ENCODE measurements around the gene CHIA.
"Not testable (repeated sequence)": the region's sequence is repeated elsewhere in the genome, so short reads cannot be mapped to it uniquely, and the experiment has no call there.

CHIA gene

GRCh38 chr1:111334169-111334568 is 43.5 kb downstream of the CHIA start:
- peak; percentile 58 for DNase-seq (ENCODE audit: low read depth)
- TF ChIP-seq, protein P1, sequence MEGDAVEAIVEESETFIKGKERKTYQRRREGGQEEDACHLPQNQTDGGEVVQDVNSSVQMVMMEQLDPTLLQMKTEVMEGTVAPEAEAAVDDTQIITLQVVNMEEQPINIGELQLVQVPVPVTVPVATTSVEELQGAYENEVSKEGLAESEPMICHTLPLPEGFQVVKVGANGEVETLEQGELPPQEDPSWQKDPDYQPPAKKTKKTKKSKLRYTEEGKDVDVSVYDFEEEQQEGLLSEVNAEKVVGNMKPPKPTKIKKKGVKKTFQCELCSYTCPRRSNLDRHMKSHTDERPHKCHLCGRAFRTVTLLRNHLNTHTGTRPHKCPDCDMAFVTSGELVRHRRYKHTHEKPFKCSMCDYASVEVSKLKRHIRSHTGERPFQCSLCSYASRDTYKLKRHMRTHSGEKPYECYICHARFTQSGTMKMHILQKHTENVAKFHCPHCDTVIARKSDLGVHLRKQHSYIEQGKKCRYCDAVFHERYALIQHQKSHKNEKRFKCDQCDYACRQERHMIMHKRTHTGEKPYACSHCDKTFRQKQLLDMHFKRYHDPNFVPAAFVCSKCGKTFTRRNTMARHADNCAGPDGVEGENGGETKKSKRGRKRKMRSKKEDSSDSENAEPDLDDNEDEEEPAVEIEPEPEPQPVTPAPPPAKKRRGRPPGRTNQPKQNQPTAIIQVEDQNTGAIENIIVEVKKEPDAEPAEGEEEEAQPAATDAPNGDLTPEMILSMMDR (conservative IDR thresholded peaks at IDR 0.05; ENCODE audit: control insufficient read depth, insufficient read depth, low read depth, low read length): peak; percentile 62
- no peak overlapping the region for H3K4me3 ChIP-seq (ENCODE audit: control insufficient read depth, low read depth, low read length)

GRCh38 chr1:111335214-111335877 is 44.7 kb downstream of the CHIA start:
- H3K4me3 ChIP-seq (ENCODE audit: control insufficient read depth, low read depth, low read length); DNase-seq (ENCODE audit: low read depth): not testable (repeated sequence)

DNA sequence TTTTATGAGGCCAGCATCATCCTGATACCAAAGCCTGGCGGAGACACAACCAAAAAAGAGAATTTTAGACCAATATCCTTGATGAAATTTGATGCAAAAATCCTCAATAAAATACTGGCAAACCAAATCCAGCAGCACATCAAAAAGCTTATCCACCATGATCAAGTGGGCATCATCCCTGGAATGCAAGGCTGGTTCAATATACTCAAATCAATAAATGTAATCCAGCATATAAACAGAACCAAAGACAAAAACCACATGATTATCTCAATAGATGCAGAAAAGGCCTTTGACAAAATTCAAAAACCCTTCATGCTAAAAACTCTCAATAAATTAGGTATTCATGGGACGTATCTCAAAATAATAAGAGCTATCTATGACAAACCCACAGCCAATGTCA is 48.2 kb downstream of the CHIA start:
- H3K4me3 ChIP-seq (ENCODE audit: control insufficient read depth, low read depth, low read length); DNase-seq (ENCODE audit: low read depth): not testable (repeated sequence)

DNA sequence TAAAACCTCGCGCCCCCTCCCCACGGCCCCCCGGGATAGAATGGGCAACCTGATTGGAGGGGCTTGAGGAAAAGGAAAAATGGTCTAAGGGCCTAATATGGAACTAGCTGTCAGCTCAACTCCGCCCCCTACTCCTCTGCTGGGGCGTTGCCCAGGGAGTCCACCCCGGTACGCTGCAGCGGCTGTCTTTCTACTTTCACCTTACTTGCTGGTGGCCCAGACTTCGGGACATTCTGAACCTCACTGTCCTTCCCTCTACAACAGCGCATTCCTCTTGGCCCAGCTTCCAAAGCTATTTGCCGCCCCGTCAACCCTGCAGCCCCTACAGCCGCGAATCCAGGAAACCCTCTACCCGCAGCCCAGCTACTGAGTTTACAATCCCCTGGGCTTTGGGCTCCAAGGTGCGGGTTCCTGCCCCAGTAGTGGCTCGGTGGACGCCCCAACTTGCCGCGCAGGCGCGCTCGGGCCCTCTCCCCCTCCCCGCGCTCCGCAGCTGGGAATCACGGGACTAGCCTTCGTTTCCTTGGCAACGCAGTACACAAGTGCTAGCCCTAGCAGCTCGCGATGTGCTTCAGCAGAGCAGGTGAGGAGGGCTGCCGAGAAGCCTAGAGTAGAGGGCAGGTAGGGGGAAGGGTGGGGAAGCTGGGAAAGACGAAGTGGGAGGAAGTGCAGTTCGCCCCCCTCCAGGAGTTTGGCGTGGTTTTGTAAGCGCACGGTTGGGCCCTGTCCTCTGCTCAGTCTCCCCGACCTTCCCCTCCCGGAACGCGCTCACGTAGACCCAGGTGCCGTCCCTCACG is 55.6 kb downstream of the CHIA start:
- peak overlapping the region; percentile 66 for H3K4me3 ChIP-seq (ENCODE audit: control insufficient read depth, low read depth, low read length)
- peak; percentile 70 for DNase-seq (ENCODE audit: low read depth)
- TF ChIP-seq, protein P1 (conservative IDR thresholded peaks at IDR 0.05; ENCODE audit: control insufficient read depth, insufficient read depth, low read depth, low read length): peak; percentile 8

GRCh38 chr1:111347026-111347425 is 56.4 kb downstream of the CHIA start:
- H3K4me3 ChIP-seq (ENCODE audit: control insufficient read depth, low read depth, low read length): no peak overlapping the region
- TF ChIP-seq, protein P1 (conservative IDR thresholded peaks at IDR 0.05; ENCODE audit: control insufficient read depth, insufficient read depth, low read depth, low read length): no peak
- no peak for DNase-seq (ENCODE audit: low read depth)

DNA sequence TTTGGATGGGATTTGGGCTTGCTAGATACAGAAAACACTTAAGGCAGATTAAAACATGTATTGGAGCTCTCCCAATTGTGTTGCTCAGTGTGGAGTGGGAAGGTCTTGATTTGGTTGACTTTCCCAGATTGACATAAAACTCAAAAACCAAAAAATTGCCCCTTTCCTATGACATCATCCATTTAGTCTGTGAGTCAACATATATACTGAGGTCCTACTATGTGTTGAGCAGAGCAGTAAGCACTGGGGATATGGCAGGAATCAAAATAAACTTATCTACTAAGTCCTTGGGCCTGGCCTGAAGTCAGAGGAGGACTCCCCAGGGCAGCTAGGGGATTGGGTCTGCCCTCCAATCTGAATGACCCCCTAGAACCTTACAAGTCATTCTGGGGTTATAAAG is 61.0 kb downstream of the CHIA start:
- H3K4me3 ChIP-seq (ENCODE audit: control insufficient read depth, low read depth, low read length): no peak overlapping the region
- TF ChIP-seq, protein P1 (conservative IDR thresholded peaks at IDR 0.05; ENCODE audit: control insufficient read depth, insufficient read depth, low read depth, low read length): no peak
- DNase-seq (ENCODE audit: low read depth): no peak

DNA sequence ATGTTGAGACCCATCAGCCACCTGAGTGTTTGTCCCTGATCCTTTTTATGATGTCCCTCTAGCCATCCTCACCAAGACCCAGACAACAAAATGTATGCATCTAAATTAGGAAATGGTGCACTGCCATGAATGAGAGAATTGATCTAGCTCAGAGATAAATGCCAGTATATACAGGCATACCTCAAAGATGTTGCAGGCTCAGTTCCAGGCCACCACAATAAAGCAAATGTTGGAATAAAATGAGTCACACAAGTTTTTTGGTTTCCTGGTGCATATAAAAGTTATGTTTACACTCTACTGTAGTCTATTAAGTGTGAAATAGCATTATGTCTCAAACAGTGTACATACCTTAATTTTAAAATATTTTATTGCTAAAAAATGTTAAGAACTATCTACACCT is 63.9 kb downstream of the CHIA start:
- H3K4me3 ChIP-seq (ENCODE audit: control insufficient read depth, low read depth, low read length): no peak overlapping the region
- no peak for DNase-seq (ENCODE audit: low read depth)
- TF ChIP-seq, protein P1 (conservative IDR thresholded peaks at IDR 0.05; ENCODE audit: control insufficient read depth, insufficient read depth, low read depth, low read length): no peak

Data from fibroblast of mammary gland (primary cell).